NCI-H1694 treated with DMSO at 0.1 percent for 48 hours (cell line): ENCODE data around the gene ZCCHC12.

Experiments
- DNase-seq: peaks from one replicate; lab custom pipeline; 2025; lab: John Stamatoyannopoulos, UW

ZCCHC12 gene

GRCh38 chrX:118872102-118872566 lies 48.5 kb downstream of the ZCCHC12 start:
- DNase-seq: no peak
